NCI-H2227 (cell line): Measurements from ENCODE around the gene MACROH2A1.

ENCODE experiments used
- DNase-seq: peaks from one replicate; lab custom pipeline; 2025; ENCODE audit not compliant: unreplicated experiment; lab: John Stamatoyannopoulos, UW

MACROH2A1 gene

DNA sequence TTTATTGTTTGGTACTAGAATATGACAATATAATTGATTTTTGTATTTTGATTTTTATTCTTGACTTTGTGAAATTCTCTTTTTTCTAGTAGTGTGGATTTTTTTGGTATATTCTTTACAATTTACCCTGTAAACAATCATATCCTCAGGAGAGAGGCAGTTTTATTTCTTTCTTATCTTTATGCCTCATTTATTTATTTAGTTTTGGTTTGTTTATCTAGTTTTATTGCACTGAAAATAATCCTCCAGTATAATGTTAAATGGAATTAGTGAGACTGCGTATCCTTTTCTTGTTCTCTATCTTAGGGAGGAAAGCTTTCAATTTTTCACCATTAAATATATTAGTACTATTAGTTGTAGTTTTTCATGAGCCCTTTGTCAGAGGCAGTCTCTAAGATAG, 109.4 kb downstream of the MACROH2A1 start:
- DNase-seq: no peak

DNA sequence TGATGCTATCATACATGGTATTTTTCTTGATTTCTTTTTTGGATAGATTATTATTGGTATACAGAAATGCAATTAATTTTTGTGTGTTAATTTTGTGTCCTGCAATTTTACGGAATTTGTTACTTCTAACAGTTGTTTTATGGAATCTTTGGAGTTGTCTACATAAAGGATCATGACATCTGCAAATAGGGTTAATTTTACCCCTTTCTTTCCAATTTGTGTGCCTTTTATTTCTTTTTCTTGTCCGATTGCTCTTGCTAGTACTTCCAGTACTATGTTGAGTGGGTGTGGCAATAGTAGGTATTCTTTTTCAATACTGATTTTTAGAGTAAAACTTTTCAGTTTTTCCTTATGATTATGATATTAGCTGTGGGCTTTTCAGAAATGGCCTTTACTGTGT, 111.5 kb downstream of the MACROH2A1 start:
- DNase-seq: no peak
